ENCODE data around the gene KAZN.
A peak's percentile ranks its signal among the peaks of the same experiment; 100 is the strongest.
"Not testable (repeated sequence)": the region's sequence is repeated elsewhere in the genome, so short reads cannot be mapped to it uniquely, and the experiment has no call there.

KAZN gene

GRCh38 chr1:15033264-15033663 is 434.8 kb downstream of the KAZN start:
- no peak for DNase-seq (ENCODE audit: low read depth)
- no peak overlapping the region for H3K4me3 ChIP-seq (ENCODE audit: low read depth, low read length)
- TF ChIP-seq CTCF (IDR thresholded peaks at IDR 0.05; ENCODE audit: low read depth, low read length, missing control alignments), result no peak

DNA sequence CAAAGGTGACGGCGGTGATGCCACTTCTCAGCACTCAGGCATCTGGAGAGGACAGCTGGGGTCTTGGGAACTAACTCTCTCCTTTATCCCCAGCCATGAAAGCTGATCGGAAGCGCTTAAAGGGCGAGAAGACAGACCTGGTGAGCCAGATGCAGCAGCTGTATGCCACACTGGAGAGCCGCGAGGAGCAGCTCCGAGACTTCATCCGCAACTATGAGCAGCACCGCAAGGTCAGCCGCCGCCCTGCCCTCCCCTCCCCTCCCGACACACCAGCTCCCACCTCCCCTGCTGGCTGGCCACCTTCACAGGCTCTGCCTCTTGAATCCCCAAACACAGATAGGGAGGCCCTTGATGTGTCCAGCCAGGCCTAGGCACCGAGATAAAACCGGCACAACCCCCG is 436.2 kb downstream of the KAZN start:
- H3K4me3 ChIP-seq (ENCODE audit: low read depth, low read length), result no peak overlapping the region
- no peak for DNase-seq (ENCODE audit: low read depth)
- TF ChIP-seq CTCF (IDR thresholded peaks at IDR 0.05; ENCODE audit: low read depth, low read length, missing control alignments), result no peak

DNA sequence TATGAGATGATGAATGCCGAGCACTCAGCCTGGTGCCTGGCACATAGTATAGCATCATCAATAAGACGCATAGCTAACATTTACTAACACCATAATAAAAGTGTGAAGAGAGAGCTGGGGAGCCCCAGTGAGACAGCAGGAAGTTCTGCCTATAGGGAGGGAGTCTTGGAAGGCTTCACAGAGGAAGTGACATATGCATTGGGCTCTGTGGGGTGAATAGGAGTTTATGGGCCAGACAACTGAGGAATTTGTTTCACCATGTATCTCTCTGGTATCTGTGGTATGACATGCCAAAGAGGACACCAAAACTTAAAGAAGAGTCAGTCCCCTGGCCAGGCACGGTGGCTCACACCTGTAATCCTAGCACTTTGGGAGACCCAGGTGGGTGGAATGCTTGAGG is 436.8 kb downstream of the KAZN start:
- no peak overlapping the region for H3K4me3 ChIP-seq (ENCODE audit: low read depth, low read length)
- no peak for TF ChIP-seq CTCF (IDR thresholded peaks at IDR 0.05; ENCODE audit: low read depth, low read length, missing control alignments)
- no peak for DNase-seq (ENCODE audit: low read depth)

DNA sequence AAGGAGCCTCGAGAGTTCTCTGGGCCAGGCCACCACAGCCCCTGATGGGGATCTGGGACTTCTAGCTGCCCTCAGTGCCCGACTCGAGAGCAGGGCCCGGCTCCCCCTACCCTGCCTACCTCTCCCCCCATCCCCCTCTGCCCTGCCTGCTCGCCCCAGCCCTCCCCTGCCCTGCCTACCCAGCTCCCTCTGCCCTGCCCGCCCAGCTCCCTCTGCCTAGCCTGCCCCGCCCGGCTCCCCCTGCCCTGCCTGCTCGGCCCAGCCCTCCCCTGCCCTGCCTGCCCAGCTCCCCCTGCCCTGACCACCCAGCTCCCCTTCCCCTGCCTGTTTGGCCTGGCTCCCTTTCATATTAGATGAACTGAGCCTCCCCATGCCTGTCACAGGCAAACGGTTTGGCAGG is 437.6 kb downstream of the KAZN start:
- no peak for DNase-seq (ENCODE audit: low read depth)
- no peak for TF ChIP-seq CTCF (IDR thresholded peaks at IDR 0.05; ENCODE audit: low read depth, low read length, missing control alignments)
- no peak overlapping the region for H3K4me3 ChIP-seq (ENCODE audit: low read depth, low read length)

DNA sequence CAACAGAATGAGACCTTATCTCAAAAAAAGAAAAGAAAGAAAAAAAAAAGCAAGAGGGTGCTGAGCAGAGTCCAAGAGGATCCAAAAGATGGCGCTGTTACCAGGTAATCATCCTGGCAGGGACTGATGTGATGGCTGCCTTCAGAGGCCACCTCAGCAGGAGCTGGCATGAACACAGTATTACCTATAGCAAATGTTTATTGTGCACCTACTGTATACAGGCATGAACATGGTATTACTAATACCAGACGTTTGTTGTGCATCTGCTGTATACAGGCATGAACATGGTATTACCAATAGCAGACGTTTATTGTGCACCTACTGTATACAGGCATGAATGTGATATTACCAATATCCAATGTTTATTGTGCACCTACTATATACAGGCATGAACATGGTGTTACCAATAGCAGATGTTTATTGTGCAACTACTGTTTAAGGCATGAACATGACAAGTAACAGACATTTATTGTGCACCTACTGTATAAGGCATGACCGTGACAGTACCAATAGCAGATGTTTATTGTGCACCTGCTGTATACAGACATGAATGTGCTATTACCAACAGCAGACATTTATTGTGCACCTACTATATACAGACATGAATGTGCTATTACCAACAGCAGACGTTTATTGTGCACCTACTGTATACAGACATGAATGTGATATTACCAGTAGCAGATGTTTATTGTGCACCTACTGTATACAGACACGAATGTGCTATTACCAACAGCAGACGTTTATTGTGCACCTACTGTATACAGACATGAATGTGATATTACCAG is 439.9 kb downstream of the KAZN start:
- DNase-seq (ENCODE audit: low read depth), result no peak
- peak; percentile 46 for TF ChIP-seq CTCF (IDR thresholded peaks at IDR 0.05; ENCODE audit: low read depth, low read length, missing control alignments)
- no peak overlapping the region for H3K4me3 ChIP-seq (ENCODE audit: low read depth, low read length)

GRCh38 chr1:15039017-15039648 is 440.6 kb downstream of the KAZN start:
- TF ChIP-seq CTCF (IDR thresholded peaks at IDR 0.05; ENCODE audit: low read depth, low read length, missing control alignments), result no peak
- DNase-seq (ENCODE audit: low read depth), result no peak
- no peak overlapping the region for H3K4me3 ChIP-seq (ENCODE audit: low read depth, low read length)

DNA sequence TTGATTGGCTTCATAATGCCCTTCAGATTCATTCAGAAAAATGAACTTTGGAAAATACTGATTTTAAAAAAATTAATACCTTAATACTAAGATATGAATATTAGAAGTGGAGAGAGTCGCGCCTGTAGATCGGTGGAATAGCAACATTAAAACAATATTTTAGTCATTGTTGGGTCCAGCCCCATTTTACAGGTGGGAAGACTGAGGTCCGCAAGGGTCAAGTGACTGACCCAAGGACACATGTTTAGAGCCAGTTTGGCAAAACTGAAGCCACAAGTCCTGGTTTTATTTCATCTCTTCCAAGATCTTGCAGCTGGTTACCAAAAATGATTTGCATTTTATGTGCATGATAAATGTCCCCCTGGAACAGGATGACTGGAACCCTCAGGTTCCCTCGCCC is 441.4 kb downstream of the KAZN start:
- no peak for DNase-seq (ENCODE audit: low read depth)
- TF ChIP-seq CTCF (IDR thresholded peaks at IDR 0.05; ENCODE audit: low read depth, low read length, missing control alignments), result no peak
- no peak overlapping the region for H3K4me3 ChIP-seq (ENCODE audit: low read depth, low read length)

GRCh38 chr1:15040685-15041084 is 442.2 kb downstream of the KAZN start:
- not testable (repeated sequence) for H3K4me3 ChIP-seq (ENCODE audit: low read depth, low read length); DNase-seq (ENCODE audit: low read depth)

All from GM12864 (cell line).